NCI-H1417 (cell line): Measurements from ENCODE around the gene LCN2.
"Not testable (repeated sequence)": the region's sequence is repeated elsewhere in the genome, so short reads cannot be mapped to it uniquely, and the experiment has no call there.

ENCODE experiments used
- DNase-seq, 3 experiments: peaks; one replicate each; lab custom pipeline; 2025; lab: John Stamatoyannopoulos, UW

LCN2 gene

DNA sequence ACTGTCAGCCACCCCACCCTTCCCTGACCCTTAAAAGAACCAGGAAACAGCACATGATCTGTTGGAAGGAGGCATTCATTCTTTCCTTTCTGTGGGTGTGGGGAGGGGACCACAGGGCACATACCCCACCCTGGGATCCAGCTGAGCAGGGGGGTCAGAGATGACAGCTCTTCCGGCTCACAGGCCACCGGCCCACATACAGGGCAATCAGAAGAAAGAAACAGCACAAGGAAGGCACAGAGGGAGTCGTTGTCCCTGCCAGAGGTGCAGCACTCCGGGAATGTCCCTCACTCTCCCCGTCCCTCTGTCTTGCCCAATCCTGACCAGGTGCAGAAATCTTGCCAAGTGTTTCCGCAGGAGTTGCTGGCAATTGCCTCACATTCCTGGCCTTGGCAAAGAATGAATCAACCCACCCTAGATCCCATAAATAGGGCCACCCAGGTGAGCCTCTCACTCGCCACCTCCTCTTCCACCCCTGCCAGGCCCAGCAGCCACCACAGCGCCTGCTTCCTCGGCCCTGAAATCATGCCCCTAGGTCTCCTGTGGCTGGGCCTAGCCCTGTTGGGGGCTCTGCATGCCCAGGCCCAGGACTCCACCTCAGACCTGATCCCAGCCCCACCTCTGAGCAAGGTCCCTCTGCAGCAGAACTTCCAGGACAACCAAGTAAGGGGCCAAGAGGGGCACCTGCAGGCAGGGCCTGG is at the start of gene LCN2:
TSS of gene LCN2 (plus strand) at position 453 of the 701 bp plus-strand sequence. CDS start at position 526, 73 bp downstream.
- no peak for DNase-seq

DNA sequence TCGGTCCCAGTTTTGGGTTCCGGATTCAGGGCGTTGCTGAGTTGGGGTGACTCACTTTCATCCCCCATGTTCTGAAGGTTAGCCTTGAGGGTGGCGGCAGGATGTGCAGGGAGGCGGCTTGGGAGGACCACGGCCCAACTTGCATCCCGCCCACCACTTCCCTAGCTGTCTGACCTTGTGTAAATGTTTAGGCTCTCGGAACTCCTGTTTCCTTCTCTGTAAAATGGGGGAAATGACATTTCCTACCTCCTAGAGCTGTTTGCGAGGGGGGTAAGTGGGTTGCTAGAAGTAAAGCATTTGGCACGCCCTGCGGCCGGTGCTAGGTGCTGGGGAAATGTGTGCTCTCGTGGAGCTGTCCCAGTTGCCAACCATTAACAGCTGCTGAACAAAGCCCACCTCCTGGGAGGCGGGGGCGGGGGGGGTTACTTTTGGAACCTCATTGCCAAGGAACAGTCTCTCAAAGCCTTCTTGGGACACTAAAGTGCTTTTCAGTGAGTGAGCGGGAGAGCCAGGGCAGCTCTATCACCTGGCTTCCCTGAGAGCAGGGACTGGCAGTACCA is 49.2 kb upstream of the LCN2 start:
- DNase-seq = no peak

DNA sequence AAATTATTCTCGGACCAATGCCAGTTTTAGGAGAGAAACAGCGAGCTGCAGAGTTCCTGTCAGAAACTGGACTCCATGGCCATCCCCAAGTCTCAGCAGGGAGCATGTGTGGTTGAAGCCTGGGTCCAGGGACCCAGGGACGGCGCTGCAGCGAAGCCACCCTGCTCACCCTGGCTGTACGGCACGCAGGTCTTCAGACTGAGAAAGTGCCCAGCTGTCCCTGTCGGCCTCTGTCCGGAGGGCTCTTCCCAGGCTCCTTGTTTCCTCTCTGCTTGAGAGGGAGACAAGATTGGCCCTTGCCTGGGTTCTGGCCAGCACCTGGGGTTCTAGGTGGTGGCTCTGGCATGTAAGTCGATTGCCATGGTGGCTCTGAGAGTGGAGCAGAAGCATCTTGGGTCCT is 48.7 kb upstream of the LCN2 start:
- DNase-seq = no peak

DNA sequence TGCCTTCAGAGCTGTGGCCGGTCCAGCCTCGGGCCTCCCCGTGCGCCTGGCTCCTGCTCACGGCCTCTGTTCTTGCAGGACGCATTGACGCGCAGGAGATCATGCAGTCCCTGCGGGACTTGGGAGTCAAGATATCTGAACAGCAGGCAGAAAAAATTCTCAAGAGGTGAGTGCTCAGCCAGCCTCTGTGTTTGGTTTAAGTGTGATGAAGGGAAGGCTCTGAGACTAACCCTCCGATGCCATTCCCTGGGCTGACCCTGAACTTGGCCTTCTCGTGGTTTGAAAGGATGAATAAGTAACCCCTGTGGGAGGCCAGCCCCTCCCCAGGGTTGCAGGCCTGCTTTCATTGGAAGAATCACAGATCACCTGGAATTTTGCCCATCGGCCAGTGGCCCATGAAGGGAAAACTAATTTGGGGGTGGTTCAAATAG is 48.0 kb upstream of the LCN2 start:
- DNase-seq = no peak

DNA sequence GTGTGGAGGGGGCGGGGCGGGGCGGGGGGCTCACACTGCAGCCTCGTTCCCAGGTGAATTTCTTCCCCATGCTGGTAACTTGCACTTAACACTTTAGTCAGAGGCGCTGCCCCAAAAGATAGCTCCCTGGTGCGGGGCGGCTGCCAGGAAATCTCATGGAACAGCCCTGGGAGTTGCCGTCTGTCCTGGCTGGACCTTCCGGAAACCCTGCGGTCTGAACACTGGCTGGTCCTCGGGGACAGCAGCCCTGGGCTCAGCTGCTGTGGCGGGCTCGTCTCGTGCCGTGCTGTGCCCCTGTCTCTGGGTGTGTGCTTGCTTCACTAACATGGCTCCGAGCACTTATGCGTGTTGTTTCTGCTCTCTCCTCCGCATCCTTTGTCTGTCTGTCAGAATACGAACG is 47.6 kb upstream of the LCN2 start:
- DNase-seq = no peak

DNA sequence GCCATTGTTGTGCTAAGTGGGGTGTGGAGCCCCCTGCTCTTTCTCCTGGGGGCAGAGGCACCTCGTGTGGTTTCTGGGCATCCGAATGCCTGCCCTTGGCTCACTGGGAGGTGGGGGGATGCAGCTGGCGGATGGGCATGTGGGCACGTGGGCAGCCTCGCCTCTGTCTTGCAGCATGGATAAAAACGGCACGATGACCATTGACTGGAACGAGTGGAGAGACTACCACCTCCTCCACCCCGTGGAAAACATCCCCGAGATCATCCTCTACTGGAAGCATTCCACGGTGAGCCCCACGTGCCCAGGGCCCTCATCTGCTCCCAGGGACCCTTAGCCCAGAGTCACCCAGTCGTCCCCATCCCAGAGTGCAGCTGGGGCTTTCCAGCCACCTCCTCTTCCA is 47.1 kb upstream of the LCN2 start:
- DNase-seq = no peak

DNA sequence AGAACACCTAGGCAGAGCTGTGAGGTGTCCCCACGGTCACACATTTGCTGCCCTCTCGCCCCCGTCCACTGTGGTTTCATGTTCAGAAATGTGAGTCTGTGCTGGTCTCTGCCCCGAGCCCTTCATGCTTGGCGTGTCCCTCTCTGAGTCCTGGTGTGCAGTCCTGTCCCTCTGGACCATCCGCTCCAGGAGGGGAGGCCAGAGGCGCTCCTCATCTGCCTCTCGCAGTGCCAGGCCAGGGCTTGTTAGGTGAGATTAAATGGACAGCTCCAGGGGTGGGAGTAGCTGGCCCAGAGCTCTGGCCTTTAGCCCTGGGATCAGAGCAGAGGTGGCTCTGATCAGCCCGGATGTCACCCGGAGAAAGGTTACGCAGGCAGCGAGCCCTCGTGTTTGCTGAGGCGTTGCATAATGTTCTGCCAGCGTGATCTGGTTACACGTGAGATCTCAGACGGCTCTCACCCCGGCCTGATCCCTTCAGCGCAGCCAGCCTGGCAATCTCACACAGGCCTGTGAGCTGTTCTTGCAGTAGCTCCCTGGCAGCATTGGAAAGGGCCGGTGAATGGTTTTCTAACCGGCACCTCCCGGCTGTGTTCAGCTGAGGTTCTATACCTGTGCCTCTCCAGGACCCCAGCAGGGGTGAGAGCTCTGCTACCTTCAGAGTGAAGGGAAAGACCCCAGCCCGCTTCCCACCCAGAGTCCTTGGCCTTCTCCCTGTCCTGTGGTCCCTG is 46.2 kb upstream of the LCN2 start:
- DNase-seq = no peak

DNA sequence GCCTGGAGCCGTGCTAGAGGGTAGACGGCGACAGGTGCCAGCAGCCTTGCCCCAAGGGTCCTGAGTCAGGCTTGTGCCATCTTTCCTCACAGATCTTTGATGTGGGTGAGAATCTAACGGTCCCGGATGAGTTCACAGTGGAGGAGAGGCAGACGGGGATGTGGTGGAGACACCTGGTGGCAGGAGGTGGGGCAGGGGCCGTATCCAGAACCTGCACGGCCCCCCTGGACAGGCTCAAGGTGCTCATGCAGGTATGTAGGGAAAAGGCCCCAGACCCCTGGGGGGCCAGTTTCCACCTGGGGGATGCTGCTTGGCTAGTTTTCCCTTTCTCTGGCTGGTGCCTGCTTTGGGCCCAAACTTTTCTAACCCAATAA is 45.7 kb upstream of the LCN2 start:
- peak in 1 of 3 experiments; percentile 52 for DNase-seq

DNA sequence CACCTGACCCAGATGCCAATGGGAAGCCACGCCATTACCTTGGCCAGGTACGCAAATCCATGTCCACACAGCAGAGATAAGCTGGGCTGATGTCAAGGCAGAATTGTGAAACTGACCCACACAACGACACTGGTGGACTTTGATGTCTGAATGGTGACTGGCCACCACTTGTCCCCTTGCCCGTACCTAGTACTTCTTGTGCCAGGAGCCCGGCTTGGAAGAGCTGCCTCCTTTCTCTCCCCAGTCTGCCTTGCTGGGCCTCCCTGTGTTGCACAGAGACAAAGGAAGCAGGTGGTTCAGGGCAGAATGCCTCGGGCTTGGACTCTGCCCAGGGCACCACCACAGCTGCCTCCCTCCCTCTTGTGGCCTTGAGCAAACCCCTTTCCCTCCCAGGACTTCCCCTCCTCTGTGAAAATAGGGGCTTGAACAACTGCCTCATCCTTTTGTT is 45.1 kb upstream of the LCN2 start:
- peak in 2 of 3 experiments; percentile 53 to 75 for DNase-seq

DNA sequence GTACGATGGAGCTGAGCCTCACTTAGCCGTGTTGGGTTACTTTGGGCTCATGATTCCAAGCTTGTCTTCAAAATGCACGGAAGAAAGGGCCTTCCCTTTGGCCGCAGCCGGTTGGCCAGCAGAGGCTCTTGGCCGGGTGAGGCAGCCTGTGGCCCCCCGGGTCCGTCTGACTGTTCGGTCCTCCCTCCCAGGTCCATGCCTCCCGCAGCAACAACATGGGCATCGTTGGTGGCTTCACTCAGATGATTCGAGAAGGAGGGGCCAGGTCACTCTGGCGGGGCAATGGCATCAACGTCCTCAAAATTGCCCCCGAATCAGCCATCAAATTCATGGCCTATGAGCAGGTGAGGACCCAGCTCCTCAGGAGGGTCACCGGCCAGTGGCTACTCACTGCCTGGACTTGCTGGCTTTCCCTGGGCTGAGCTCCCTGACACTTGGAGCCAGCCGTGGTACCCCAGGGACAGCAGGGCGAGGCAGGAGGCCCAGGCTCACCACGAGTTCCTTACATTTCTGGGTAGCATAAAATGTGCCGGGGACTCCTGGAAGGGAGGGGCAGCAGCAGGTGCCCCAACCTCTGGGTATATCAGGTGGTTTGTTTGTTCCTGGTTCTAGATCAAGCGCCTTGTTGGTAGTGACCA is 43.6 kb upstream of the LCN2 start:
- DNase-seq = no peak

DNA sequence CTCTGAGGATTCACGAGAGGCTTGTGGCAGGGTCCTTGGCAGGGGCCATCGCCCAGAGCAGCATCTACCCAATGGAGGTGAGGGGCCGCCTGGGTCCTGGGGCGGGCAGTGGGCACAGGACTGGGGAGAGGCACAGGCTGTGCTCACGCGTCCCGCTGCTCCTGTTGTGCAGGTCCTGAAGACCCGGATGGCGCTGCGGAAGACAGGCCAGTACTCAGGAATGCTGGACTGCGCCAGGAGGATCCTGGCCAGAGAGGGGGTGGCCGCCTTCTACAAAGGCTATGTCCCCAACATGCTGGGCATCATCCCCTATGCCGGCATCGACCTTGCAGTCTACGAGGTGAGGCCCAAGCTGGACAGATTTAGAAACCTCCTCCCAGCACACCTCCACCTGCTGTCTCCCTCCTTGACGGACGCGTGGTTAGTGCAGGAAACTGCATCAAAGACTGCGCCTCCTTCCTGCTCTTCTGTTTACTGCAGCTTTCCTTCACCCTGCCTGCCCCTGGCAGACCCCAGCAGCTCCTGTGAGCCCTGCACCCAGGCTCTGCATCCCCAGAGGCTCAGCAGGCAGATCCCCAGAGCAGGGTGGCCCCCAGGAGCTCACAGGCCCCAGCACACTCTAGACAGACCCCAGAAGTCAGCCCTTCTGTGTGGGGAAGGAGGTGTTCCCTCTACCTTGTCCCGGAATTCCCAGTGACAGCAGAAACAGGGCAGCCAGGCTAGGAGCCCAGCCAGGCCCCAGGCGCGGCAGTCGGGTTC is 42.9 kb upstream of the LCN2 start:
- DNase-seq = no peak

DNA sequence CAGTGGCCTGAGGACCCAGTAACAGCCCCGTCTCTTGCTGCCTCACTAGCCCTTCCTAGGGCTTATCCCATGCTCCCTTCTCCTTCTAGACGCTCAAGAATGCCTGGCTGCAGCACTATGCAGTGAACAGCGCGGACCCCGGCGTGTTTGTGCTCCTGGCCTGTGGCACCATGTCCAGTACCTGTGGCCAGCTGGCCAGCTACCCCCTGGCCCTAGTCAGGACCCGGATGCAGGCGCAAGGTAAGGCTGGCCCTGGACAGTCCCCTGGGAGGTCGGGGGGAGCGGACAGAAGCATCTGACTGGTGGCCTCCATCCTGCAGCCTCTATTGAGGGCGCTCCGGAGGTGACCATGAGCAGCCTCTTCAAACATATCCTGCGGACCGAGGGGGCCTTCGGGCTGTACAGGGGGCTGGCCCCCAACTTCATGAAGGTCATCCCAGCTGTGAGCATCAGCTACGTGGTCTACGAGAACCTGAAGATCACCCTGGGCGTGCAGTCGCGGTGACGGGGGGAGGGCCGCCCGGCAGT is 42.2 kb upstream of the LCN2 start:
- DNase-seq = no peak

DNA sequence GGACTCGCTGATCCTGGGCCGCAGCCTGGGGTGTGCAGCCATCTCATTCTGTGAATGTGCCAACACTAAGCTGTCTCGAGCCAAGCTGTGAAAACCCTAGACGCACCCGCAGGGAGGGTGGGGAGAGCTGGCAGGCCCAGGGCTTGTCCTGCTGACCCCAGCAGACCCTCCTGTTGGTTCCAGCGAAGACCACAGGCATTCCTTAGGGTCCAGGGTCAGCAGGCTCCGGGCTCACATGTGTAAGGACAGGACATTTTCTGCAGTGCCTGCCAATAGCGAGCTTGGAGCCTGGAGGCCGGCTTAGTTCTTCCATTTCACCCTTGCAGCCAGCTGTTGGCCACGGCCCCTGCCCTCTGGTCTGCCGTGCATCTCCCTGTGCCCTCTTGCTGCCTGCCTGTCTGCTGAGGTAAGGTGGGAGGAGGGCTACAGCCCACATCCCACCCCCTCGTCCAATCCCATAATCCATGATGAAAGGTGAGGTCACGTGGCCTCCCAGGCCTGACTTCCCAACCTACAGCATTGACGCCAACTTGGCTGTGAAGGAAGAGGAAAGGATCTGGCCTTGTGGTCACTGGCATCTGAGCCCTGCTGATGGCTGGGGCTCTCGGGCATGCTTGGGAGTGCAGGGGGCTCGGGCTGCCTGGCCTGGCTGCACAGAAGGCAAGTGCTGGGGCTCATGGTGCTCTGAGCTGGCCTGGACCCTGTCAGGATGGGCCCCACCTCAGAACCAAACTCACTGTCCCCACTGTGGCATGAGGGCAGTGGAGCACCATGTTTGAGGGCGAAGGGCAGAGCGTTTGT is 41.6 kb upstream of the LCN2 start:
- DNase-seq = no peak

DNA sequence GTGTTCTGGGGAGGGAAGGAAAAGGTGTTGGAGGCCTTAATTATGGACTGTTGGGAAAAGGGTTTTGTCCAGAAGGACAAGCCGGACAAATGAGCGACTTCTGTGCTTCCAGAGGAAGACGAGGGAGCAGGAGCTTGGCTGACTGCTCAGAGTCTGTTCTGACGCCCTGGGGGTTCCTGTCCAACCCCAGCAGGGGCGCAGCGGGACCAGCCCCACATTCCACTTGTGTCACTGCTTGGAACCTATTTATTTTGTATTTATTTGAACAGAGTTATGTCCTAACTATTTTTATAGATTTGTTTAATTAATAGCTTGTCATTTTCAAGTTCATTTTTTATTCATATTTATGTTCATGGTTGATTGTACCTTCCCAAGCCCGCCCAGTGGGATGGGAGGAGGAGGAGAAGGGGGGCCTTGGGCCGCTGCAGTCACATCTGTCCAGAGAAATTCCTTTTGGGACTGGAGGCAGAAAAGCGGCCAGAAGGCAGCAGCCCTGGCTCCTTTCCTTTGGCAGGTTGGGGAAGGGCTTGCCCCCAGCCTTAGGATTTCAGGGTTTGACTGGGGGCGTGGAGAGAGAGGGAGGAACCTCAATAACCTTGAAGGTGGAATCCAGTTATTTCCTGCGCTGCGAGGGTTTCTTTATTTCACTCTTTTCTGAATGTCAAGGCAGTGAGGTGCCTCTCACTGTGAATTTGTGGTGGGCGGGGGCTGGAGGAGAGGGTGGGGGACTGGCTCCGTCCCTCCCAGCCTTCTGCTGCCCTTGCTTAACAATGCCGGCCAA is 40.8 kb upstream of the LCN2 start:
- DNase-seq = no peak

DNA sequence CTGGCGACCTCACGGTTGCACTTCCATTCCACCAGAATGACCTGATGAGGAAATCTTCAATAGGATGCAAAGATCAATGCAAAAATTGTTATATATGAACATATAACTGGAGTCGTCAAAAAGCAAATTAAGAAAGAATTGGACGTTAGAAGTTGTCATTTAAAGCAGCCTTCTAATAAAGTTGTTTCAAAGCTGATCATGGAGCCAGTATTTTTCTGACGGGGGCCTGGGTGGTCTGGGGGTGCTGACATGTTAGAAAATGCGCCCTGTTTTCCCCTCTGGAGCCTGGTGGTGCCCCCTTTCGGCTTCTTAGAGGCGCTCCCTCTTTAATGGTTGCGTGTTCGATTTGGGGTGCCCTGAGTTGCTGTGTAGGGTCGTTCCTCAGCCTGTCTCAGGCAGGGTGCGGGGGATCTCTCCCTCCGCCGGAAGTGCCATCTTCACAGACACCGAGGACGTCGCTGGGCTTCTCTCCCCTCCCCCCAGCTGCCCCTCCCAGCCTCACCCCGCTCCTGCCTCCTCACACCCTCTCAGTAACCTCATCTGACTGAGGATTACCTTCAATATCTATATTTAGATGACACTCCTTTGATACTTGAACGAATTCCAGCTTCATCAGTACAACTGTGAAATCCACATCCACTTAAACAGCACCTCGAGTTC is 40.1 kb upstream of the LCN2 start:
- DNase-seq = no peak

DNA sequence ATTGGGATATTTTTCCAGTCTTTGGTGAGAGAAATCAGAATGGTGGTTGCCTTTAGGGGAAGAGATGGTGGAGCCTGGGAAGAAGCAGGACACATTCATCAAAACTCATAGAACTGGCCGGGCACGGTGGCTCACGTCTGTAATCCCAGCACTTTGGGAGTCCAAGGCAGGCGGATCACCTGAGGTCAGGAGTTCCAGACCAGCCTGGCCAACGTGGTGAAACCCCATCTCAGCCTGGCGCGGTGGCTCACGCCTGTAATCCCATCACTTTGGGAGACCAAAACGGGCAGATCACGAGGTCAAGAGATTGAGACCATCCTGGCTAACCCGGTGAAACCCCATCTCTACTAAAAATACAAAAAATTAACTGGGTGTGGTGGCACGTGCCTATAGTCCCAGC is 37.5 kb upstream of the LCN2 start:
- not testable (repeated sequence) for DNase-seq

DNA sequence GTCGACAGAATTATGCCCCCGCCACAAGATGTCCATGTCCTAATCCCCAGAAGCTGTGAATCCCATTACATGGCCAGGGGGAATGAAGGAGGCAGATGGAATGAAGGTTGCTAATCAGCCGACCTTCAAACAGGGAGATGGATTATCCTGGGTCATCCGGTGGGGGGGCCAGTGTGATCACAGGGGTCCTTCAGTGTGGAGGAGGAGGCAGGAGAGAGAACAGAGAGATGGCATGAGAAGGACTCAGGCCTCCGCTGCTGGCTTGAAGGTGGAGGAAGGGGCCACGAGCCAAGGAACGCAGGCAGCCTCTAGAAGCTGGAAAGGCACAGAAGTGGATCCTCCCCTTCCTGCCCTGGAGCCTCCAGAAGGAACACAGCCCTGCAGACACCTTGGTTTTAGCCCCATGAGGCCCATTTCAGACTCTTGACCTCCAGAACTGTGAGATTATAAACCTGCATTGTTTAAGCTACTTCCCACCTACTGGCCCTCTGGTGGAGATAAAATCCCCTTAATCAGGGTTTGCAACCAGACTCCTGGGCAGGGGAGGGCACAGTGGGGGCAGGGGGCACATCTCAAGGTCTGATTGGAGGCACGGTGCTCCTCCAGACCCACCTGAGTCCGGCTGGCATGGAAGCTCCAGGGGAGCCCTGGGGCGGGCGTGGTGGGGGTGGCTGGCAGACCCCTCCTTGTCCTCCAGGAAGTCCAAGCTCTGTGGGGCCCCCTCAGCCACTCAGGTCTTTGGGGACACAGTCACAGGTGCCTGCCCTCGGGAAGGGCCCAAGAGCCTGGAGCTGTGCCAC is 35.5 kb upstream of the LCN2 start:
- no peak for DNase-seq

DNA sequence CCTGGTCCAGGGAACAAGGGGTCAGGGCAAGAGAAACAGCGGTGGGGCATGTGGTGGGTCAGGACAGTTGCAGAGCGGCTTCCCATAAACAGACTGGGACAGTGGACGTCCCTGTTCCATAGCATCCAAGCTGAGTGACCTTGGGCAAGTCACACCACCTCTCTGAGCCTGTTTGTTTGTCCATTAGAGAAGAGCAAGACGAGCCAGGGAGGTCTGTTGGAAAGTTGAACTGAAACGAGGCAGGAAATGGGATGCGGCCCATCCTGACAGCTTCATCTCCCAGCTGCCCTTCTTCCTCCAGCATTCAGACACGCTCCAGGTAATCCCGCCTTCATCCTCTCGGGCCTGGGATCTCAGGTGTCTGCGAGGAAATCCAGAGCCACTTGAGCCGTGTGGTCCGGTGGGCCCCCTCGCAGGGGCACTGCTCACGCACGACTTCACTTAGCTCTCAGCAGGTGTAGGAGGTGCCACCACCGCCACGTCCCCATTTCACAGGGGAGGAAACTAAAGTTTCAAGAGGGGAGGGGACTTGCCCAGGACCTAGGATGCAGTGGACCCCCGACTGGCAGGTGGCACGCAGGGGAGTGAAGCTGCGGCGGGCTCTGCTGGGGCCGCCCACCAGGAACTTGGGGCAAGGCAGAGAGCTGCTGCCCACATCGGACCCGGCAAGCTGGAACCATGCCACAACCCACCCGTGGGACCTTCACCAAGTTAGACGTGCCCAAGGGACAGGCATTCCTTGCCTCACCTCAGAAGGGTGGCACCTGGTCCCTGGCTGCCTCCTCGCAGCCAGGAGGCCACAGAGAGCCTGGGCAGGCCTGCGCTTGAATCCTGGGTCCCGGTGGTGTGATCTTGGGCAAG is 34.7 kb upstream of the LCN2 start:
- no peak for DNase-seq
